Activated B cell treated with CpG ODN at 0.5 μM for 24 hours (primary cell): ENCODE data around the gene HSF2. TPM values are rescaled to one million over a fixed set of nuclear protein-coding genes. Genes with fewer than 3 reads are reported as not detected.

ENCODE experiments used
- ATAC-seq: fragments of 200-7000 bp; cut with Tn5 transposase; one replicate; pipeline ENCODE4 v1.10.0; 2021; ENCODE audit warnings: low read depth, mild to moderate bottlenecking, moderate library complexity
- CTCF ChIA-PET: fragments of 350-600 bp; sonication (Branson Sonifier 250); formaldehyde crosslinking; loops from one replicate; lab custom pipeline; 2021; ENCODE audit warnings: antibody characterized with exemption; lab: Charles Lee
- POLR2A ChIA-PET: fragments of 350-600 bp; sonication (Branson Sonifier 250); formaldehyde crosslinking; loops from one replicate; lab custom pipeline; 2021; ENCODE audit warnings: antibody characterized with exemption; lab: Charles Lee
- DNase-seq: peaks from one replicate; pipeline ENCODE4 v3.0.0; 2022
- H3K27ac Mint-ChIP-seq: one replicate; pipeline ENCODE4 v1.8.0; 2020; ENCODE audit warnings: mixed read lengths
- H3K27me3 Mint-ChIP-seq: one replicate; pipeline ENCODE4 v1.8.0; 2021; ENCODE audit warnings: mixed read lengths
- H3K36me3 Mint-ChIP-seq: one replicate; pipeline ENCODE4 v1.8.0; 2021; ENCODE audit warnings: low read depth, mixed read lengths
- H3K4me1 Mint-ChIP-seq: one replicate; pipeline ENCODE4 v1.8.0; 2021; ENCODE audit warnings: mixed read lengths
- H3K4me3 Mint-ChIP-seq: one replicate; pipeline ENCODE4 v1.8.0; 2020; ENCODE audit warnings: mild to moderate bottlenecking, mixed read lengths
- H3K9me3 Mint-ChIP-seq: one replicate; pipeline ENCODE4 v1.8.0; 2020; ENCODE audit warnings: mixed read lengths
- intact Hi-C: fragments of 100-400 bp; cut with micrococcal nuclease; formaldehyde crosslinking; loops from one replicate; pipeline ENCODE4 v1.15.1; 2024
- total RNA-seq: library from RNA; stranded (reverse); gene quantifications from 2 replicates; pipeline ENCODE4 v1.2.3, GENCODE V29; 2022
- TF ChIP-seq, protein P1 (sequence below): fragments of 200-600 bp; IDR thresholded peaks from one replicate; pipeline ENCODE4 v1.8.0; 2022; ENCODE audit warnings: antibody characterized with exemption, mild to moderate bottlenecking

HSF2 gene
- total RNA-seq, 1 donor from 2014 or later: 9.0 TPM

DNA sequence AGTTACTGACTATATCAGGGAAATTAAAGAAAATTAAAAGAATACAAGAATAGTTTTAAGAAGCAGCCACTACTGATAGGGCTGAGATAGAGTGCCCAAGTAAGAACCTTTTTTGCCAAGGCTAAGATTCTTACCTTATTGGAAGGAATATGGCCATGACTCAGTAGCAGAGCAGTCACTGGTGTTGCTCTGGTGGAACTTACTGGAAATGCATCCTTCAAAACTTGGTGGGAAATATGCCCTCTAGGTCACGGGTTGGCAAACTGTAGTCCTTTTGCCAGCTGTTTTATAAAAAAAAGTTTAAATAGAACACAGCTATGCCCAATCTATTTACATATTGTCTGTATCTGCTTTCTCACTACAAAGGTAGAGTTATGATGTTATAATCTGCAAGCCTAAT is 6.0 kb downstream of the HSF2 start:
- Mint-ChIP-seq H3K27ac (no peak overlapping the region), H3K27me3 (no peaks in the 10 kb centered on the region), H3K4me1 (peaks cover 33% of the 10 kb centered on the region), H3K4me3 (no peak overlapping the region), H3K36me3 (no peaks in the 10 kb centered on the region), H3K9me3 (no peaks in the 10 kb centered on the region)
- CTCF ChIA-PET: interaction anchor here (1.3 kb wide), 1 partner anchor 126 kb away, joined by 3 read pairs; no protein-coding TSS in a partner anchor
- DNase-seq: no peak
- ATAC-seq: no peak
- intact Hi-C loops: no loop called here
- POLR2A ChIA-PET: interaction anchor here (0.6 kb wide), 2 partner anchors 31 to 47 kb away, joined by 3 to 4 read pairs; no protein-coding TSS in a partner anchor
- TF ChIP-seq, protein P1, sequence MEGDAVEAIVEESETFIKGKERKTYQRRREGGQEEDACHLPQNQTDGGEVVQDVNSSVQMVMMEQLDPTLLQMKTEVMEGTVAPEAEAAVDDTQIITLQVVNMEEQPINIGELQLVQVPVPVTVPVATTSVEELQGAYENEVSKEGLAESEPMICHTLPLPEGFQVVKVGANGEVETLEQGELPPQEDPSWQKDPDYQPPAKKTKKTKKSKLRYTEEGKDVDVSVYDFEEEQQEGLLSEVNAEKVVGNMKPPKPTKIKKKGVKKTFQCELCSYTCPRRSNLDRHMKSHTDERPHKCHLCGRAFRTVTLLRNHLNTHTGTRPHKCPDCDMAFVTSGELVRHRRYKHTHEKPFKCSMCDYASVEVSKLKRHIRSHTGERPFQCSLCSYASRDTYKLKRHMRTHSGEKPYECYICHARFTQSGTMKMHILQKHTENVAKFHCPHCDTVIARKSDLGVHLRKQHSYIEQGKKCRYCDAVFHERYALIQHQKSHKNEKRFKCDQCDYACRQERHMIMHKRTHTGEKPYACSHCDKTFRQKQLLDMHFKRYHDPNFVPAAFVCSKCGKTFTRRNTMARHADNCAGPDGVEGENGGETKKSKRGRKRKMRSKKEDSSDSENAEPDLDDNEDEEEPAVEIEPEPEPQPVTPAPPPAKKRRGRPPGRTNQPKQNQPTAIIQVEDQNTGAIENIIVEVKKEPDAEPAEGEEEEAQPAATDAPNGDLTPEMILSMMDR: no peak

GRCh38 chr6:122406187-122406586 is 6.7 kb downstream of the HSF2 start:
- no peak overlapping the region for H3K27ac Mint-ChIP-seq
- DNase-seq (no peak), ATAC-seq (no peak)
- no peak overlapping the region for H3K4me3 Mint-ChIP-seq
- CTCF ChIA-PET: no interaction called here
- no peaks in the 10 kb centered on the region for H3K27me3 Mint-ChIP-seq
- H3K9me3 Mint-ChIP-seq: no peaks in the 10 kb centered on the region
- POLR2A ChIA-PET: interaction anchor here (0.6 kb wide), 1 partner anchor 30 kb away, joined by 3 read pairs; no protein-coding TSS in a partner anchor
- peaks cover 27% of the 10 kb centered on the region for H3K4me1 Mint-ChIP-seq
- H3K36me3 Mint-ChIP-seq: no peaks in the 10 kb centered on the region
- intact Hi-C loops: no loop called here
- TF ChIP-seq, protein P1: no peak

- Mint-ChIP-seq H3K4me3 (no peak overlapping the region), H3K9me3 (no peaks in the 10 kb centered on the region), H3K4me1 (peaks cover 25% of the 10 kb centered on the region), H3K27me3 (no peaks in the 10 kb centered on the region), H3K27ac (no peak overlapping the region), H3K36me3 (peaks cover 8% of the 10 kb centered on the region)
- CTCF ChIA-PET: no interaction called here
- no peak for DNase-seq
- POLR2A ChIA-PET: no interaction called here
- intact Hi-C loops: no loop called here
- TF ChIP-seq, protein P1: no peak
- ATAC-seq: no peak
Measured at GRCh38 chr6:122407712-122408111, 8.3 kb downstream of the HSF2 start.

- Mint-ChIP-seq H3K36me3 (peaks cover 10% of the 10 kb centered on the region), H3K27me3 (no peaks in the 10 kb centered on the region), H3K9me3 (no peaks in the 10 kb centered on the region), H3K4me3 (no peak overlapping the region), H3K27ac (no peak overlapping the region), H3K4me1 (peaks cover 25% of the 10 kb centered on the region)
- ATAC-seq: no peak
- TF ChIP-seq, protein P1: no peak
- no peak for DNase-seq
- POLR2A ChIA-PET: no interaction called here
- intact Hi-C loops: no loop called here
- CTCF ChIA-PET: no interaction called here
Measured at GRCh38 chr6:122408240-122408639, 8.8 kb downstream of the HSF2 start.

DNA sequence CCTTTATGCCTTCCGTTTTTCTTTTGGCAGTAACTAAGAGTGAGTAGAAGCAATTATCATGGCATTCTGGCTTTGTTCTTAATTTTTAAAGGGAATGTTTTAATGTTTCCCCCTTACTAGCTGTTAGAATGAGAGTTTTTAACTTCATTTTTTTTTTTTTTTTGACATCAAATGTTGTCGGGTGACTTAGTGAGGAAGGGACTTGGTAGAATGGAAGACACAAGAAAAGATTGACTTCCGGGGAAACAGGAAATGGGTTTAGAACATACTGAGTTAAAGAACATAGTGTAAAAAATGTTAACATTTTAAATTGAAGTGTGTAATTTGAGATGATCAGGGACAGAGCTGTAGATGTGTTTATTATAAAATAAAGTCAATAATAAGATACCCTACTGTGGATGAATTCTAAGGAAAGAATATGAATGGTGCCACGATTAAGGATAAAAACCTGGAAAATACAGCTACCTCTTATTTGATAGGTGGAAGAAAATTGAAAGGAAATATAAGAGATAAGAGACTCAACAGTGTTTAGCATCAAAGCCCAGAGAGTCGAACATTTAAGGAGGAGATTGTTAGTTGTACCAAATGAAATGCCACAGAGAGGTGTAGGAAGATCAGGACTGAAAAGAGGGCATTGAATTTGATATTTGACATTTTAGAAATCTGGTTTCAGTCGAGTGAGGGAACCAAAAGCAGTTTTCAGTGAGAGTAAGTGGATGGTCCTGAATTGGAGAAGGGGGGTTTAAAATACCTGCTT is 9.4 kb downstream of the HSF2 start:
- Mint-ChIP-seq H3K9me3 (no peaks in the 10 kb centered on the region), H3K27me3 (no peaks in the 10 kb centered on the region), H3K4me3 (no peak overlapping the region), H3K4me1 (peaks cover 24% of the 10 kb centered on the region), H3K27ac (no peak overlapping the region), H3K36me3 (peaks cover 17% of the 10 kb centered on the region)
- TF ChIP-seq, protein P1: no peak
- POLR2A ChIA-PET: no interaction called here
- CTCF ChIA-PET: no interaction called here
- DNase-seq (no peak), ATAC-seq (no peak)
- intact Hi-C loops: no loop called here
